Osteocyte (in vitro differentiated cells): Measurements from ENCODE around the gene CLCNKB. TPM values are rescaled to one million over a fixed set of nuclear protein-coding genes. Genes with fewer than 3 reads are reported as not detected.
"Not testable (repeated sequence)": the region's sequence is repeated elsewhere in the genome, so short reads cannot be mapped to it uniquely, and the experiment has no call there.

Source experiments
- DNase-seq: peaks from one replicate; pipeline ENCODE4 v3.0.0; 2021; ENCODE audit warnings: mixed read lengths; ENCODE audit not compliant: unreplicated experiment; ENCODE audit errors: extremely low spot score
- H3K27ac Mint-ChIP-seq: one replicate; pipeline ENCODE4 v1.8.0; 2021; ENCODE audit warnings: mild to moderate bottlenecking, mixed read lengths; ENCODE audit not compliant: unreplicated experiment
- H3K27me3 Mint-ChIP-seq: one replicate; pipeline ENCODE4 v1.8.0; 2021; ENCODE audit warnings: mixed read lengths; ENCODE audit not compliant: unreplicated experiment
- H3K36me3 Mint-ChIP-seq: one replicate; pipeline ENCODE4 v1.8.0; 2021; ENCODE audit warnings: mixed read lengths; ENCODE audit not compliant: unreplicated experiment
- H3K4me1 Mint-ChIP-seq: one replicate; pipeline ENCODE4 v1.8.0; 2021; ENCODE audit warnings: mixed read lengths; ENCODE audit not compliant: unreplicated experiment
- H3K4me3 Mint-ChIP-seq: one replicate; pipeline ENCODE4 v1.8.0; 2021; ENCODE audit warnings: mild to moderate bottlenecking, moderate library complexity, mixed read lengths; ENCODE audit not compliant: unreplicated experiment
- H3K9me3 Mint-ChIP-seq: one replicate; pipeline ENCODE4 v1.8.0; 2021; ENCODE audit warnings: mixed read lengths; ENCODE audit not compliant: unreplicated experiment
- total RNA-seq: library from RNA; stranded (reverse); gene quantifications from 2 replicates; pipeline ENCODE4 v1.2.1, GENCODE V29; 2021
- TF ChIP-seq, protein P1 (sequence below): fragments of 200-600 bp; sonication (generic); IDR thresholded peaks from 2 replicates; pipeline ENCODE4 v1.5.0; 2021; ENCODE audit warnings: antibody characterized with exemption, mild to moderate bottlenecking, moderate library complexity

Gene CLCNKB
- total RNA-seq, 1 donor from 2014 or later, result not detected

GRCh38 chr1:16042096-16042495 is 1.5 kb upstream of the CLCNKB start:
- no peaks in the 10 kb centered on the region for H3K9me3 Mint-ChIP-seq
- no peak overlapping the region for H3K4me3 Mint-ChIP-seq
- H3K4me1 Mint-ChIP-seq, result no peaks in the 10 kb centered on the region
- H3K36me3 Mint-ChIP-seq, result no peaks in the 10 kb centered on the region
- H3K27ac Mint-ChIP-seq, result no peak overlapping the region
- H3K27me3 Mint-ChIP-seq, result peaks cover 6% of the 10 kb centered on the region
- no peak for DNase-seq
- TF ChIP-seq, protein P1, sequence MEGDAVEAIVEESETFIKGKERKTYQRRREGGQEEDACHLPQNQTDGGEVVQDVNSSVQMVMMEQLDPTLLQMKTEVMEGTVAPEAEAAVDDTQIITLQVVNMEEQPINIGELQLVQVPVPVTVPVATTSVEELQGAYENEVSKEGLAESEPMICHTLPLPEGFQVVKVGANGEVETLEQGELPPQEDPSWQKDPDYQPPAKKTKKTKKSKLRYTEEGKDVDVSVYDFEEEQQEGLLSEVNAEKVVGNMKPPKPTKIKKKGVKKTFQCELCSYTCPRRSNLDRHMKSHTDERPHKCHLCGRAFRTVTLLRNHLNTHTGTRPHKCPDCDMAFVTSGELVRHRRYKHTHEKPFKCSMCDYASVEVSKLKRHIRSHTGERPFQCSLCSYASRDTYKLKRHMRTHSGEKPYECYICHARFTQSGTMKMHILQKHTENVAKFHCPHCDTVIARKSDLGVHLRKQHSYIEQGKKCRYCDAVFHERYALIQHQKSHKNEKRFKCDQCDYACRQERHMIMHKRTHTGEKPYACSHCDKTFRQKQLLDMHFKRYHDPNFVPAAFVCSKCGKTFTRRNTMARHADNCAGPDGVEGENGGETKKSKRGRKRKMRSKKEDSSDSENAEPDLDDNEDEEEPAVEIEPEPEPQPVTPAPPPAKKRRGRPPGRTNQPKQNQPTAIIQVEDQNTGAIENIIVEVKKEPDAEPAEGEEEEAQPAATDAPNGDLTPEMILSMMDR, result no peak

DNA sequence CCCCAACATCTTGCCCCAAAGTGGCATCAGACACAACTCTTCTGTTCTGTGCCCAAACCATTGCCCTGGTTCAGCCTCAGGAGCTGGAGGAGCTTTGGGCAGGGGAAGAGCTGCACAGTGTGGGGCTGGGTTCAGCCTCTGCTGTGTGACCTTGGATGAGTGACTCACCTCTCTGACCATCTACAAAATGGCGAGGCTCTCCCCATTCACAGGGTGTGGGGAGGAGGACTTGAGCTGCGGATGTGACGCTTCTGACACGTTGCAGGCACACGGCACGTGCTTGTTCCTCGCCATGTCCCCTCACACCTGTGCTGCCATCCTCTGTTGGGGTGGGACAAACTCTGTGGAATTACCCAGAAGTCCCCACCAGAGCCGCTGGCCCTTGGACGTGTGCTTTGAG is 928 bp upstream of the CLCNKB start:
- not testable (repeated sequence) for H3K36me3 Mint-ChIP-seq, H3K27me3 Mint-ChIP-seq, H3K9me3 Mint-ChIP-seq, H3K27ac Mint-ChIP-seq, H3K4me3 Mint-ChIP-seq, H3K4me1 Mint-ChIP-seq, DNase-seq

DNA sequence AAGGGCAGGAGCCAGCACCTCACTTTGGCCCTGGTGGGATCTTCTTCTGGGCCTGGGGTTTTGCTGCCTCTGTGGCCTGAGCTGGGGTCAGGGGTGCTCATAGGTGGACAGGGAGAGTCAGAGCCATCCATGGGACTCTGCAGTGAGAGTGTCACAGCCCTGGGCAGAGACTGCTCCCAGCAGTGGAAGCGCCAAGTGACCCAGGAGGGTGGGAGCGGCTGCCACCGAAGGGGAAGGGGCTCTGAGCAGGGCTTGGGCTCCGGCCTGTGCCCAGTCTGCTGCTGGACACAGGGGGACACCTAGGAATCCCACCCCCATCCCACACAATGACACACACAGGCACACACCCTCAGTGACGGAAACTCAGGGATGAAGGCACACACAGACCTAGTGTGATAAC is 368 bp downstream of the CLCNKB start:
- TF ChIP-seq, protein P1, result no peak
- Mint-ChIP-seq H3K9me3 (no peaks in the 10 kb centered on the region), H3K27ac (no peak overlapping the region), H3K36me3 (no peaks in the 10 kb centered on the region), H3K4me1 (no peaks in the 10 kb centered on the region), H3K27me3 (no peaks in the 10 kb centered on the region), H3K4me3 (no peak overlapping the region)
- DNase-seq, result no peak

- TF ChIP-seq, protein P1, result no peak
- DNase-seq, result no peak
- Mint-ChIP-seq H3K4me1 (peaks cover 6% of the 10 kb centered on the region), H3K27me3 (no peaks in the 10 kb centered on the region), H3K4me3 (no peak overlapping the region), H3K9me3 (no peaks in the 10 kb centered on the region), H3K27ac (no peak overlapping the region), H3K36me3 (no peaks in the 10 kb centered on the region)
Measured at GRCh38 chr1:16046842-16047241, 3.3 kb downstream of the CLCNKB start.

DNA sequence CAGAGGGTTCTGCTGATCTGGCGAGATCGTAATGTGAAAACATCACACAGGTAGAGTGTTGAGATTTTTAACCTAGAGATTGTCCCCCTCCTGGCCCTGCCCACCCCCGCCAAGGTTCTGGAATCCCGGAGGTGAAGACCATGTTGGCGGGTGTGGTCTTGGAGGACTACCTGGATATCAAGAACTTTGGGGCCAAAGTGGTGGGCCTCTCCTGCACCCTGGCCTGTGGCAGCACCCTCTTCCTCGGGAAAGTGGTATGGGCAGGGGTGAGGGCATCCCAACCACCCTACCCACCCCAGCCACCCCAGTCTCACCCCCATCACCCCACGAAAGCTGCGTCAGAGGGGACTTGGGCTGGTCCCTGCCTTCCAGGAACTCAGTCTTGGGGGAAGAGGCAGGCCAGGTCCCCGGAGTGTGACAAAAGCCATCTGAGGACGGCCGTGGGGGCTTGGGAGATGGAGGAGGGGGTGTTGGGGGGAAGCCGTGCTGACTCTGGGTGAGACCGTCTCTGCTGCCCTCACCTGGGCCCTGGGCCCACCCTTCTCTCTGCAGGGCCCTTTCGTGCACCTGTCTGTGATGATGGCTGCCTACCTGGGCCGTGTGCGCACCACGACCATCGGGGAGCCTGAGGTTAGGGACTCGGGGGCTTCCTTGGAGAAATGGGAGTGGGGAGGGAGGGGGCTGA is 4.4 kb downstream of the CLCNKB start:
- DNase-seq, result no peak
- Mint-ChIP-seq H3K4me1 (peaks cover 6% of the 10 kb centered on the region), H3K9me3 (no peaks in the 10 kb centered on the region), H3K4me3 (no peak overlapping the region), H3K27me3 (no peaks in the 10 kb centered on the region), H3K27ac (no peak overlapping the region), H3K36me3 (no peaks in the 10 kb centered on the region)
- TF ChIP-seq, protein P1, result no peak
